SK-N-SH (cell line): ENCODE data around the gene TRAPPC2L. TPM values are rescaled to one million over a fixed set of nuclear protein-coding genes. Genes with fewer than 3 reads are reported as not detected.

Source experiments
- CTCF ChIA-PET: fragments of 300-600, 350-600 bp; formaldehyde crosslinking; extraction: SDS; loops from one replicate; lab custom pipeline; 2021; lab: Yijun Ruan, JAX
- POLR2A ChIA-PET: fragments of 350-600 bp; sonication (Branson Sonifier 250); formaldehyde crosslinking; extraction: SDS; loops from one replicate; lab custom pipeline; 2020; ENCODE audit warnings: antibody characterized with exemption, inconsistent platforms; lab: Yijun Ruan, JAX
- DNase-seq: peaks from one replicate; pipeline ENCODE4 v3.0.0; 2012
- H2AFZ ChIP-seq: fragments of 200-600 bp; sonication (generic); 2 replicates; pipeline ENCODE4 v1.8.1; 2016; ENCODE audit warnings: antibody characterized with exemption, mild to moderate bottlenecking, low read depth
- H3F3A ChIP-seq: fragments of 200-600 bp; sonication (generic); replicated peaks from 2 replicates; pipeline ENCODE3; 2016; ENCODE audit warnings: antibody characterized with exemption, mild to moderate bottlenecking; ENCODE audit not compliant: insufficient read depth
- H3K27ac ChIP-seq, 2 experiments: fragments of 200-500 bp in 1 of 2; fragments of 200-600 bp in 1 of 2; sonication (Bioruptor generic) in 1 of 2; sonication (generic), shearing (Covaris generic) in 1 of 2; 2 replicates each; pipeline versions ENCODE4 v1.5.1 to v1.6.1; 2014 to 2016; ENCODE audit warnings: low read depth in 2 of 2, inconsistent platforms in 1 of 2, low read length in 1 of 2, mild to moderate bottlenecking in 1 of 2, mixed read lengths in 1 of 2
- H3K27me3 ChIP-seq: fragments of 200-600 bp; sonication (generic), shearing (Covaris generic); 2 replicates; pipeline ENCODE4 v1.6.1; 2016; ENCODE audit warnings: mixed run types; ENCODE audit not compliant: insufficient read depth
- H3K36me3 ChIP-seq, 2 experiments: fragments of 200-500 bp in 1 of 2; fragments of 200-600 bp in 1 of 2; sonication (Bioruptor generic) in 1 of 2; sonication (generic) in 1 of 2; replicated peaks in 1 of 2; 2 replicates each; pipeline versions ENCODE3 to v1.5.1; 2014 to 2016; ENCODE audit warnings: low read length in 1 of 2, mild to moderate bottlenecking in 1 of 2; ENCODE audit not compliant: insufficient read depth in 2 of 2, control insufficient read depth in 1 of 2
- H3K4me1 ChIP-seq, 2 experiments: fragments of 200-500 bp in 1 of 2; fragments of 200-600 bp in 1 of 2; sonication (Bioruptor generic) in 1 of 2; sonication (generic), shearing (Covaris generic) in 1 of 2; 2 replicates each; pipeline versions ENCODE4 v1.5.1 to v1.6.1; 2014 to 2016; ENCODE audit warnings: low read depth in 1 of 2, low read length in 1 of 2, mixed run types in 1 of 2; ENCODE audit not compliant: insufficient read depth in 2 of 2, control insufficient read depth in 1 of 2
- H3K4me2 ChIP-seq: fragments of 200-600 bp; sonication (generic), shearing (Covaris generic); 2 replicates; pipeline ENCODE4 v1.6.1; 2017; ENCODE audit warnings: mixed run types
- H3K4me3 ChIP-seq, 2 experiments: fragments of 200-500 bp in 1 of 2; fragments of 200-600 bp in 1 of 2; sonication (Bioruptor generic) in 1 of 2; sonication (generic), shearing (Covaris generic) in 1 of 2; 2 replicates each; pipeline versions ENCODE4 v1.5.1 to v1.8.1; 2014 to 2016; ENCODE audit warnings: low read depth in 2 of 2, inconsistent platforms in 1 of 2, low read length in 1 of 2, mild to moderate bottlenecking in 1 of 2, mixed read lengths in 1 of 2, moderate library complexity in 1 of 2
- H3K79me2 ChIP-seq: fragments of 200-600 bp; sonication (generic); 2 replicates; pipeline ENCODE4 v1.8.1; 2017; ENCODE audit warnings: mild to moderate bottlenecking; ENCODE audit not compliant: insufficient read depth
- H3K9ac ChIP-seq: fragments of 200-600 bp; sonication (generic); 2 replicates; pipeline ENCODE4 v1.6.1; 2017; ENCODE audit warnings: mixed run types
- H3K9me2 ChIP-seq: fragments of 200-600 bp; sonication (generic); 2 replicates; pipeline ENCODE4 v1.6.1; 2017; ENCODE audit warnings: mixed run types
- H3K9me3 ChIP-seq: fragments of 200-600 bp; sonication (generic); 2 replicates; pipeline ENCODE4 v1.6.1; 2017; ENCODE audit warnings: mixed run types, mild to moderate bottlenecking, moderate library complexity
- H4K20me1 ChIP-seq: fragments of 200-600 bp; sonication (generic); 2 replicates; pipeline ENCODE4 v1.6.1; 2017; ENCODE audit warnings: mild to moderate bottlenecking, mixed run types; ENCODE audit not compliant: insufficient read depth
- PBX3 ChIP-seq: IDR thresholded peaks from 2 replicates; pipeline ENCODE4; 2012
- POLR2AphosphoS5 ChIP-seq: IDR thresholded peaks from 2 replicates; pipeline ENCODE4 v1.6.1; 2012; ENCODE audit warnings: low read depth, low read length
- RXRA ChIP-seq: IDR thresholded peaks from 2 replicates; pipeline ENCODE4 v1.4.0; 2012; ENCODE audit warnings: low read depth, mild to moderate bottlenecking, borderline replicate concordance
- WGBS: methylation state at CpG from one replicate; pipeline ENCODE4 v1.1.6; 2017; ENCODE audit warnings: low lambda C conversion rate; 5-methylcytosine and 5-hydroxymethylcytosine counted together
- polyA plus RNA-seq, 3 experiments: library from polyadenylated mRNA; depleted of rRNA; stranded (reverse); fragments of >200 nt; gene quantifications; 2 replicates each; pipeline ENCODE4 v1.2.3, GENCODE V29; 2012

Gene TRAPPC2L
- polyA plus RNA-seq, 1 of the 3 experiments (the other 2 are of a cell fraction): 73.9 TPM

GRCh38 chr16:88911946-88912310 lies 55.0 kb downstream of the TRAPPC2L start:
- Histone ChIP-seq H3K27ac (no peak overlapping the region), H3K9me2 (no peaks in the 10 kb centered on the region), H2AFZ (no peak overlapping the region), H3K36me3 (no peaks in the 10 kb centered on the region), H3K4me2 (no peak overlapping the region), H3K9ac (no peak overlapping the region), H3K9me3 (no peaks in the 10 kb centered on the region), H3K4me3 (no peak overlapping the region), H3K27me3 (peaks cover 28% of the 10 kb centered on the region), H3F3A (peaks cover 4% of the 10 kb centered on the region), H3K79me2 (no peaks in the 10 kb centered on the region), H3K4me1 (peaks cover 0 to 6% of the 10 kb centered on the region in 2 experiments; a peak in 1 of 4 replicates), H4K20me1 (no peaks in the 10 kb centered on the region)
- DNase-seq: no peak
- ChIA-PET CTCF (no interaction called here), POLR2A (no interaction called here)
- TF ChIP-seq PBX3 (no peak), POLR2AphosphoS5 (no peak), RXRA (no peak)
- WGBS: 32% methylated on average over 11 of the region's 16 CpGs

Other genes starting within 250 kb of the TRAPPC2L start
- 0.07 TPM in 1 of 2 replicates, not detected in the other for gene IL17C, start 218.6 kb upstream of the TRAPPC2L start, polyA plus RNA-seq (2012; rRNA removed)
- 116 and 176 TPM in 2 replicates for gene CYBA, start 206.1 kb upstream of the TRAPPC2L start, polyA plus RNA-seq (2012; rRNA removed)
- gene MVD, start 194.0 kb upstream of the TRAPPC2L start, polyA plus RNA-seq (2012; rRNA removed): 14.7 and 15.7 TPM in 2 replicates
- gene SNAI3, start 170.6 kb upstream of the TRAPPC2L start, polyA plus RNA-seq (2012; rRNA removed): 0.03 and 0.18 TPM in 2 replicates
- gene RNF166, start 150.7 kb upstream of the TRAPPC2L start, polyA plus RNA-seq (2012; rRNA removed): 17.0 and 17.2 TPM in 2 replicates
- gene CTU2, start 150.6 kb upstream of the TRAPPC2L start, polyA plus RNA-seq (2012; rRNA removed): 16.2 and 16.5 TPM in 2 replicates
- 111 and 184 TPM in 2 replicates for gene PIEZO1, start 71.9 kb upstream of the TRAPPC2L start, polyA plus RNA-seq (2012; rRNA removed)
- gene CDT1, start 53.3 kb upstream of the TRAPPC2L start, polyA plus RNA-seq (2012; rRNA removed): 3.1 and 6.1 TPM in 2 replicates
- 178 and 192 TPM in 2 replicates for gene APRT, start 45.2 kb upstream of the TRAPPC2L start, polyA plus RNA-seq (2012; rRNA removed)
- gene GALNS, start 180 bp upstream of the TRAPPC2L start, polyA plus RNA-seq (2012; rRNA removed): 13.8 and 16.5 TPM in 2 replicates
- not detected in 2 replicates for gene PABPN1L, start 9.5 kb downstream of the TRAPPC2L start, polyA plus RNA-seq (2012; rRNA removed)
- gene CBFA2T3, start 120.1 kb downstream of the TRAPPC2L start, polyA plus RNA-seq (2012; rRNA removed): not detected in 2 replicates
- 14.9 and 18.8 TPM in 2 replicates for gene ACSF3, start 236.7 kb downstream of the TRAPPC2L start, polyA plus RNA-seq (2012; rRNA removed)